Measurements from ENCODE around the gene ABCC1. TPM values are rescaled to one million over a fixed set of nuclear protein-coding genes. Genes with fewer than 3 reads are reported as not detected.

Gene ABCC1
- total RNA-seq, 1 experiment from 2014 or later = 56.4 TPM

DNA sequence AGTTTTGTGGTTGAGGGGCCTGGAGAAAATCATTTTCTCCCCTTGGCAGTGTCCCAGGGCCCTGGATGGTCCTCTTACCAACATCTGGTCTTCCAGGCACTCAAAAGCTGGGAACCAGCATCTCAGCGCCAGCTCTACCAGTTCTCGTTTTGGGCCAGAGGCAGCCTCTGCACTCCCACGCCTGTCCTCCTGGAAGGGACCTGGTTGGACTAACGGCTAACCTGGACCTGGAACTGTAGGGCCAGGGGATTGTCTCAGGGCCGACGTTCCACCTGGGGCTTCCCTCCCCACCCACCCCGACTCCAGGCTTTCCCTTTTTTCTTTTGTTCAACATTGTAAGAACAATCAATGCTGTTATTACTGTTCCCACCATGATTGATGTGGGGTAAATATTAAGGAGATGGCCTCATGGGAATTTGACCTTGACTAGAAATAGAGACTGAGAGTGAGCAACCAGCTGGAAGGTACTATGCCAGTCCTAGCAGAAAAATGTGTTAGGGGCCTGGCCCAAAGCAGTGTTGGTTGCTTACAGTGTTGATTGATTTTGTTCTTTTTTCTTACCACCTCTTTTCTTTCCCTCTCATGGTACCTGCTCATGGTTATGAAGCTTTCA lies 192.5 kb downstream of the ABCC1 start:
- Histone ChIP-seq H4K8ac (replicated peaks; ENCODE audit: insufficient read length, low read depth, low read length) (no peak overlapping the region), H2BK20ac (ENCODE audit: low read depth, low read length, poor library complexity, severe bottlenecking) (no peak overlapping the region), H3K23ac (ENCODE audit: insufficient read length, low read depth, low read length) (no peak overlapping the region), H3K79me2 (ENCODE audit: insufficient read depth, low read length) (no peaks in the 10 kb centered on the region), H3K14ac (ENCODE audit: insufficient read depth, low read length) (no peak overlapping the region), H3K18ac (ENCODE audit: insufficient read length, low read depth, low read length) (no peak overlapping the region), H2BK120ac (ENCODE audit: low read depth, low read length, poor library complexity, severe bottlenecking) (no peak overlapping the region), H3K4ac (ENCODE audit: low read depth, low read length) (no peak overlapping the region), H2BK12ac (ENCODE audit: insufficient read length, low read depth, low read length) (no peak overlapping the region), H3K56ac (ENCODE audit: insufficient read length, low read depth, low read length) (no peak overlapping the region), H2BK5ac (ENCODE audit: insufficient read length, low read length) (no peak overlapping the region), H3K79me1 (ENCODE audit: insufficient read depth, low read depth, low read length, poor library complexity, severe bottlenecking) (no peaks in the 10 kb centered on the region), H2BK15ac (ENCODE audit: low read depth, low read length) (no peak overlapping the region), H3K9me3 (ENCODE audit: control insufficient read depth, low read depth, low read length) (no peaks in the 10 kb centered on the region), H3K23me2 (ENCODE audit: insufficient read length, low read depth, low read length, poor library complexity, severe bottlenecking) (no peaks in the 10 kb centered on the region), H4K91ac (ENCODE audit: insufficient read length, low read depth, low read length) (no peak overlapping the region), H3K9ac (ENCODE audit: extremely low read depth, insufficient read length, low read length) (no peak overlapping the region), H4K5ac (ENCODE audit: insufficient read length, low read depth, low read length) (no peak overlapping the region), H2AFZ (ENCODE audit: low read length) (no peak overlapping the region), H3T11ph (ENCODE audit: low read length) (no peak overlapping the region), H4K20me1 (ENCODE audit: control insufficient read depth, insufficient read depth, insufficient read length) (no peaks in the 10 kb centered on the region), H3K27me3 (ENCODE audit: insufficient read depth, low read length) (no peaks in the 10 kb centered on the region), H2AK5ac (ENCODE audit: insufficient read length, low read length) (no peak overlapping the region), H3K4me2 (ENCODE audit: insufficient read depth, insufficient read length, low read length) (no peak overlapping the region), H3K4me1 (ENCODE audit: insufficient read depth, low read length) (no peaks in the 10 kb centered on the region), H3K27ac (ENCODE audit: insufficient read length, low read depth, low read length) (no peak overlapping the region)
- Mint-ChIP-seq H3K4me3 (no peak overlapping the region), H3K4me1 (peaks cover 10 to 14% of the 10 kb centered on the region in 2 experiments), H3K36me3 (ENCODE audit: insufficient read depth in 1 of 3, low read depth in 3 of 3) (peaks cover 26 to 69% (median 63%) of the 10 kb centered on the region in 3 experiments; a peak in 6 of 7 replicates), H3K27ac (peak overlapping the region in 1 of 3 experiments; percentile 84; a peak in 2 of 7 replicates), H3K9me3 (no peaks in the 10 kb centered on the region), H3K27me3 (ENCODE audit: low read depth) (peaks cover 1% of the 10 kb centered on the region; the same call in 1 of the 2 replicates)
- TF ChIP-seq, protein P1, sequence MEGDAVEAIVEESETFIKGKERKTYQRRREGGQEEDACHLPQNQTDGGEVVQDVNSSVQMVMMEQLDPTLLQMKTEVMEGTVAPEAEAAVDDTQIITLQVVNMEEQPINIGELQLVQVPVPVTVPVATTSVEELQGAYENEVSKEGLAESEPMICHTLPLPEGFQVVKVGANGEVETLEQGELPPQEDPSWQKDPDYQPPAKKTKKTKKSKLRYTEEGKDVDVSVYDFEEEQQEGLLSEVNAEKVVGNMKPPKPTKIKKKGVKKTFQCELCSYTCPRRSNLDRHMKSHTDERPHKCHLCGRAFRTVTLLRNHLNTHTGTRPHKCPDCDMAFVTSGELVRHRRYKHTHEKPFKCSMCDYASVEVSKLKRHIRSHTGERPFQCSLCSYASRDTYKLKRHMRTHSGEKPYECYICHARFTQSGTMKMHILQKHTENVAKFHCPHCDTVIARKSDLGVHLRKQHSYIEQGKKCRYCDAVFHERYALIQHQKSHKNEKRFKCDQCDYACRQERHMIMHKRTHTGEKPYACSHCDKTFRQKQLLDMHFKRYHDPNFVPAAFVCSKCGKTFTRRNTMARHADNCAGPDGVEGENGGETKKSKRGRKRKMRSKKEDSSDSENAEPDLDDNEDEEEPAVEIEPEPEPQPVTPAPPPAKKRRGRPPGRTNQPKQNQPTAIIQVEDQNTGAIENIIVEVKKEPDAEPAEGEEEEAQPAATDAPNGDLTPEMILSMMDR (conservative IDR thresholded peaks at IDR 0.05) = no peak
- no CpG with 5 or more reads among the region's 7 CpGs for WGBS (ENCODE audit: extremely low coverage, insufficient read length, low lambda C conversion rate)
- DNase-seq = no peak
